ENCODE data around the gene FNIP2.

Gene FNIP2

DNA sequence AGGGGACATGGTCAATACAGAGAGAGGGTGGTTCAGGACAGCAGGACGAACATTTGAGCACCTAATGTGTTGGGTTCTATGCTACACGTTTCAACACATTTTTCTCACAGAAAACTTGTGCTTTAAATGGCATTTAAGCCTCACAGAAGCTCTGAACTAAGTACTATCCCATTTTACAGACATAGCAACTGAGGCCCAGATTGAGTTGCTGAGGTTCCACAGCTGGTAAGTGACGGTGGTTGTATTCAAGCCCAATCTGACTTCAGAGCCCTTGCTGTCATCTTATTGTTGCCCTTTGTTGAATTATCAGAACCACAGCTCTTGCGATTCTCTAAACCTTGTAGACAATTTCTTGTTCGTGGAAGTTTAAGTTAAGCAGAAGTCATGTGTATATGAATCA, 116.7 kb downstream of the FNIP2 start:
- Histone ChIP-seq H3K9me2 (replicated peaks; ENCODE audit: low read depth, low read length) (no peaks in the 10 kb centered on the region), H3F3A (ENCODE audit: low read depth) (no peaks in the 10 kb centered on the region), H3K9me3 (ENCODE audit: insufficient read depth, low read depth, low read length) (no peaks in the 10 kb centered on the region), H3K27me3 (ENCODE audit: insufficient read depth, low read length, poor library complexity, severe bottlenecking) (no peaks in the 10 kb centered on the region), H3K36me3 (ENCODE audit: insufficient read depth, low read length) (peaks cover 17% of the 10 kb centered on the region; the same call in 1 of the 2 replicates), H3K4me2 (ENCODE audit: low read depth, low read length, poor library complexity, severe bottlenecking) (no peak overlapping the region), H3K79me2 (ENCODE audit: insufficient read depth, low read length) (no peaks in the 10 kb centered on the region), H4K20me1 (ENCODE audit: insufficient read depth, low read length, poor library complexity, severe bottlenecking) (no peaks in the 10 kb centered on the region), H3K4me3 (ENCODE audit: low read length, poor library complexity, severe bottlenecking) (no peak overlapping the region), H2AFZ (ENCODE audit: low read length) (no peak overlapping the region), H3K4me1 (ENCODE audit: insufficient read depth, low read length, poor library complexity, severe bottlenecking) (no peaks in the 10 kb centered on the region), H3K9ac (ENCODE audit: low read depth, low read length, poor library complexity, severe bottlenecking) (no peak overlapping the region)
- TF ChIP-seq EZH2phosphoT487 (IDR thresholded peaks at IDR 0.05; ENCODE audit: borderline replicate concordance): no peak
- TF ChIP-seq, protein P1, sequence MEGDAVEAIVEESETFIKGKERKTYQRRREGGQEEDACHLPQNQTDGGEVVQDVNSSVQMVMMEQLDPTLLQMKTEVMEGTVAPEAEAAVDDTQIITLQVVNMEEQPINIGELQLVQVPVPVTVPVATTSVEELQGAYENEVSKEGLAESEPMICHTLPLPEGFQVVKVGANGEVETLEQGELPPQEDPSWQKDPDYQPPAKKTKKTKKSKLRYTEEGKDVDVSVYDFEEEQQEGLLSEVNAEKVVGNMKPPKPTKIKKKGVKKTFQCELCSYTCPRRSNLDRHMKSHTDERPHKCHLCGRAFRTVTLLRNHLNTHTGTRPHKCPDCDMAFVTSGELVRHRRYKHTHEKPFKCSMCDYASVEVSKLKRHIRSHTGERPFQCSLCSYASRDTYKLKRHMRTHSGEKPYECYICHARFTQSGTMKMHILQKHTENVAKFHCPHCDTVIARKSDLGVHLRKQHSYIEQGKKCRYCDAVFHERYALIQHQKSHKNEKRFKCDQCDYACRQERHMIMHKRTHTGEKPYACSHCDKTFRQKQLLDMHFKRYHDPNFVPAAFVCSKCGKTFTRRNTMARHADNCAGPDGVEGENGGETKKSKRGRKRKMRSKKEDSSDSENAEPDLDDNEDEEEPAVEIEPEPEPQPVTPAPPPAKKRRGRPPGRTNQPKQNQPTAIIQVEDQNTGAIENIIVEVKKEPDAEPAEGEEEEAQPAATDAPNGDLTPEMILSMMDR (conservative IDR thresholded peaks at IDR 0.05; ENCODE audit: low read length): no peak

DNA sequence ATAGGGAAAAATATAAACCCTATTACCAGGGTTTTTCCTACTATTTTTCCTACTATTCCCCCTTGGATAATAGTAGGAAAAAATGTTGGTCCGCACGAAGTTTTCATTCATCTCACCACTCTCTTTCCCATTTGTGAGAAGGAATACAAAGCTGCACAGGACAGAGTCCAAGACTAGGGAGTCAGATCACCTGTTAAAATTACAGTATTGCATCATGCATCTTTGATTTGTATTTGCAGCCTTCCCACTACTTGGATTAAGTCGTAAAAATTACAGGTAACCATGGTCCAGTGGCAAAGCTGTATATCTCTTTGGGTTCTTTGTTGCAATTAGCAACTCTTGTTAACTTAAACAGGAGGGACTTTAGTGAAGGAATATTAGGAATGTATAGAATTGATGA, 121.5 kb downstream of the FNIP2 start:
- H3K9me3 ChIP-seq (ENCODE audit: insufficient read depth, low read depth, low read length): no peaks in the 10 kb centered on the region
- no peaks in the 10 kb centered on the region for H3K27me3 ChIP-seq (ENCODE audit: insufficient read depth, low read length, poor library complexity, severe bottlenecking)
- no peak overlapping the region for H2AFZ ChIP-seq (ENCODE audit: low read length)
- no peaks in the 10 kb centered on the region for H3K79me2 ChIP-seq (ENCODE audit: insufficient read depth, low read length)
- TF ChIP-seq, protein P1 (conservative IDR thresholded peaks at IDR 0.05; ENCODE audit: low read length): no peak
- no peak for TF ChIP-seq EZH2phosphoT487 (IDR thresholded peaks at IDR 0.05; ENCODE audit: borderline replicate concordance)
- H3F3A ChIP-seq (ENCODE audit: low read depth): no peaks in the 10 kb centered on the region
- no peaks in the 10 kb centered on the region for H3K9me2 ChIP-seq (replicated peaks; ENCODE audit: low read depth, low read length)
- H3K9ac ChIP-seq (ENCODE audit: low read depth, low read length, poor library complexity, severe bottlenecking): no peak overlapping the region
- no peak overlapping the region for H3K4me3 ChIP-seq (ENCODE audit: low read length, poor library complexity, severe bottlenecking)
- peaks cover 28% of the 10 kb centered on the region; the same call in 1 of the 2 replicates for H3K36me3 ChIP-seq (ENCODE audit: insufficient read depth, low read length)
- no peaks in the 10 kb centered on the region for H3K4me1 ChIP-seq (ENCODE audit: insufficient read depth, low read length, poor library complexity, severe bottlenecking)
- H3K4me2 ChIP-seq (ENCODE audit: low read depth, low read length, poor library complexity, severe bottlenecking): no peak overlapping the region
- no peaks in the 10 kb centered on the region for H4K20me1 ChIP-seq (ENCODE audit: insufficient read depth, low read length, poor library complexity, severe bottlenecking)

DNA sequence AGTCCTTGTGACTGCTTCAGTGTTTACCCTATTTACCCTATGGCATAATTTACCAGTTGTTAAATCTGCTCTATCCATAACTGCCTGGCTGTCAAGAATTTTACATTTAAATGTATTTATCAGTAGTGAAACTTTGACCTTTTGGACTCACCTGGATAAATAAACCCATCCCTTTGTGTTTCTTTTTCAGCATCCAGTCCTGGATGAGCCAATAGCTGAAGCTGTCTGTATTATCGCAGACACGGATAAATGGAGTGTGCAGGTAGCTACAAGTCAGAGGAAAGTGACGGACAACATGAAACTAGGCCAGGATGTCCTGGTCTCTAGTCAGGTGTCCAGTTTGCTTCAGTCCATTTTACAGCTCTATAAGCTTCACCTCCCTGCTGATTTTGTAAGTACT, 122.4 kb downstream of the FNIP2 start:
- no peak overlapping the region for H3K9ac ChIP-seq (ENCODE audit: low read depth, low read length, poor library complexity, severe bottlenecking)
- H4K20me1 ChIP-seq (ENCODE audit: insufficient read depth, low read length, poor library complexity, severe bottlenecking): no peaks in the 10 kb centered on the region
- H3K4me1 ChIP-seq (ENCODE audit: insufficient read depth, low read length, poor library complexity, severe bottlenecking): peaks cover 4% of the 10 kb centered on the region
- no peak overlapping the region for H3K4me2 ChIP-seq (ENCODE audit: low read depth, low read length, poor library complexity, severe bottlenecking)
- TF ChIP-seq, protein P1 (conservative IDR thresholded peaks at IDR 0.05; ENCODE audit: low read length): no peak
- TF ChIP-seq EZH2phosphoT487 (IDR thresholded peaks at IDR 0.05; ENCODE audit: borderline replicate concordance): no peak
- no peak overlapping the region for H3K4me3 ChIP-seq (ENCODE audit: low read length, poor library complexity, severe bottlenecking)
- H2AFZ ChIP-seq (ENCODE audit: low read length): no peak overlapping the region
- no peaks in the 10 kb centered on the region for H3K9me2 ChIP-seq (replicated peaks; ENCODE audit: low read depth, low read length)
- no peaks in the 10 kb centered on the region for H3F3A ChIP-seq (ENCODE audit: low read depth)
- no peaks in the 10 kb centered on the region for H3K27me3 ChIP-seq (ENCODE audit: insufficient read depth, low read length, poor library complexity, severe bottlenecking)
- peaks cover 32% of the 10 kb centered on the region; the same call in 1 of the 2 replicates for H3K36me3 ChIP-seq (ENCODE audit: insufficient read depth, low read length)
- H3K9me3 ChIP-seq (ENCODE audit: insufficient read depth, low read depth, low read length): no peaks in the 10 kb centered on the region
- no peaks in the 10 kb centered on the region for H3K79me2 ChIP-seq (ENCODE audit: insufficient read depth, low read length)
